A549 (cell line): ENCODE data around the gene CBLN4. TPM values are rescaled to one million over a fixed set of nuclear protein-coding genes. Genes with fewer than 3 reads are reported as not detected.

ENCODE experiments used
- ATAC-seq, 2 experiments: fragments of 200-7000 bp in 1 of 2; fragments of >200 bp in 1 of 2; cut with Nextera tagmentation in 1 of 2; cut with Tn5 transposase in 1 of 2; 3 replicates each; pipeline versions ENCODE4 v1.8.0 to v1.9.1; 2018 to 2020; ENCODE audit warnings: mild to moderate bottlenecking in 1 of 2, moderate library complexity in 1 of 2
- CTCF ChIA-PET: fragments of 300-600 bp; sonication (Branson Sonifier 250); formaldehyde crosslinking; extraction: SDS; loops from one replicate; lab custom pipeline; 2021; ENCODE audit warnings: antibody characterized with exemption, inconsistent platforms; lab: Yijun Ruan, JAX
- POLR2A ChIA-PET: fragments of 350-600 bp; formaldehyde crosslinking; extraction: SDS; loops from one replicate; lab custom pipeline; 2021; ENCODE audit warnings: antibody characterized with exemption, inconsistent platforms; lab: Yijun Ruan, JAX
- DNase-seq, 2 experiments: peaks; one replicate each; pipeline versions ENCODE4 v3.0.0 to v3.0.0-alpha.2; 2011 to 2016; ENCODE audit warnings: low read depth in 1 of 2, low spot score in 1 of 2
- FAIRE-seq: peaks from 2 replicates; lab custom pipeline; 2011; peaks lifted over from hg19 to GRCh38; lab: Jason Lieb, UNC
- H3K27ac ChIP-seq, 2 experiments: fragments of >200 bp; sonication (Bioruptor Twin); formaldehyde crosslinking; 3 replicates each; pipeline ENCODE4 v1.5.1; 2016 to 2017
- H3K4me1 ChIP-seq: fragments of >200 bp; sonication (Bioruptor Twin); formaldehyde crosslinking; 3 replicates; pipeline ENCODE4 v1.6.1; 2016
- H3K4me2 ChIP-seq: fragments of >200 bp; sonication (Bioruptor Twin); formaldehyde crosslinking; 3 replicates; pipeline ENCODE4 v1.6.1; 2016
- H3K4me3 ChIP-seq: fragments of >200 bp; sonication (Bioruptor Twin); formaldehyde crosslinking; 3 replicates; pipeline ENCODE4 v1.5.1; 2016
- H3K9me3 ChIP-seq: fragments of >200 bp; sonication (Bioruptor Twin); formaldehyde crosslinking; 3 replicates; pipeline ENCODE4 v1.6.1; 2016
- CBX2 ChIP-seq: fragments of 200-600 bp; sonication (generic); IDR thresholded peaks from 2 replicates; pipeline ENCODE4 v1.6.1; 2016; ENCODE audit warnings: low read depth, mild to moderate bottlenecking, borderline replicate concordance
- CBX8 ChIP-seq: fragments of 200-600 bp; sonication (generic); IDR thresholded peaks from 2 replicates; pipeline ENCODE4 v1.6.1; 2016
- CTCF ChIP-seq: fragments of >200 bp; sonication (Bioruptor Twin); formaldehyde crosslinking; IDR thresholded peaks from 3 replicates; pipeline ENCODE4 v1.5.1; 2016
- E2F6 ChIP-seq: IDR thresholded peaks from 2 replicates; pipeline ENCODE4 v1.6.1; 2012; ENCODE audit warnings: low read depth, borderline replicate concordance
- FOSB ChIP-seq: fragments of 250-450 bp; sonication (Bioruptor Pico); IDR thresholded peaks from 2 replicates; pipeline ENCODE4 v1.5.0; 2020; ENCODE audit warnings: mild to moderate bottlenecking, moderate library complexity
- FOSL2 ChIP-seq, 2 experiments: fragments of 450-650 bp in 1 of 2; fragments of >200 bp in 1 of 2; sonication (Bioruptor Twin) in 1 of 2; formaldehyde crosslinking; IDR thresholded peaks; 2 replicates each; pipeline versions ENCODE4 v1.5.0 to v1.6.1; 2016 to 2020; ENCODE audit warnings: mild to moderate bottlenecking in 1 of 2, moderate library complexity in 1 of 2
- HOXA7 ChIP-seq: fragments of 250-450 bp; sonication (Bioruptor Pico); IDR thresholded peaks from 2 replicates; pipeline ENCODE4 v1.5.0; 2020; ENCODE audit warnings: mild to moderate bottlenecking, moderate library complexity
- HOXB13 ChIP-seq: fragments of 250-450 bp; sonication (Bioruptor Pico); IDR thresholded peaks from 2 replicates; pipeline ENCODE4 v1.5.0; 2020; ENCODE audit warnings: low read depth, mild to moderate bottlenecking, moderate library complexity
- HOXB5 ChIP-seq: fragments of 250-450 bp; sonication (Bioruptor Pico); IDR thresholded peaks from 2 replicates; pipeline ENCODE4 v1.5.0; 2020; ENCODE audit warnings: mild to moderate bottlenecking, moderate library complexity
- MAFK ChIP-seq: fragments of 450-650 bp; IDR thresholded peaks from 2 replicates; pipeline ENCODE4 v1.6.1; 2014; ENCODE audit not compliant: partially characterized antibody
- NFE2L2 ChIP-seq: fragments of 150-350 bp; conservative IDR thresholded peaks from 2 replicates; pipeline ENCODE4 v1.6.1; 2014; ENCODE audit warnings: low read length
- NPAS2 ChIP-seq: fragments of 250-450 bp; sonication (Bioruptor Pico); IDR thresholded peaks from 2 replicates; pipeline ENCODE4 v1.8.0; 2022; ENCODE audit warnings: mild to moderate bottlenecking, moderate library complexity, borderline replicate concordance
- RCOR1 ChIP-seq: fragments of 150-350 bp; IDR thresholded peaks from 2 replicates; pipeline ENCODE4 v1.6.1; 2014; ENCODE audit warnings: antibody characterized with exemption, low read length, low read depth
- REST ChIP-seq: fragments of 200-600 bp; sonication (generic); IDR thresholded peaks from 2 replicates; pipeline ENCODE4 v1.6.1; 2016; ENCODE audit warnings: antibody characterized with exemption, mild to moderate bottlenecking, moderate library complexity
- TFCP2L1 ChIP-seq: fragments of 250-450 bp; sonication (Bioruptor Pico); IDR thresholded peaks from 2 replicates; pipeline ENCODE4 v1.5.0; 2021; ENCODE audit warnings: mild to moderate bottlenecking
- TP53 ChIP-seq: fragments of 250-450 bp; sonication (Bioruptor Pico); IDR thresholded peaks from 2 replicates; pipeline ENCODE4 v1.5.0; 2021; ENCODE audit warnings: mild to moderate bottlenecking, moderate library complexity
- ZC3H11A ChIP-seq: fragments of 450-650 bp; IDR thresholded peaks from 2 replicates; pipeline ENCODE4 v1.6.1; 2014; ENCODE audit warnings: antibody characterized with exemption, mild to moderate bottlenecking
- WGBS: methylation state at CpG from one replicate; pipeline ENCODE4 v1.1.6; 2017; ENCODE audit errors: missing lambda C conversion rate; 5-methylcytosine and 5-hydroxymethylcytosine counted together
- polyA plus RNA-seq, 4 experiments: library from polyadenylated mRNA; depleted of rRNA in 3 of 4; stranded (reverse); fragments of >200 nt; fragmentation: RNase III in 1 of 4; extraction: RNeasy Plus Mini Kit Qiagen cat#74134 plus additional on column Dnase treatment in 1 of 4; gene quantifications; 2 replicates in 3 of 4; 3 replicates in 1 of 4; pipeline ENCODE4 v1.2.3, GENCODE V29; 2011 to 2017
- TF ChIP-seq, protein P1 (sequence below): fragments of 250-450 bp; sonication (Bioruptor Pico); IDR thresholded peaks from 2 replicates; pipeline ENCODE4 v1.5.0; 2020; ENCODE audit warnings: low read depth, mild to moderate bottlenecking, moderate library complexity
- TF ChIP-seq, protein P2 (sequence below): IDR thresholded peaks from 2 replicates; pipeline ENCODE4 v1.6.1; 2012
- TF ChIP-seq, protein P3 (sequence below): fragments of >200 bp; sonication (Bioruptor Twin); formaldehyde crosslinking; IDR thresholded peaks from 2 replicates; pipeline ENCODE4 v1.6.1; 2016
- TF ChIP-seq, protein P4 (sequence below): fragments of 450-650 bp; IDR thresholded peaks from 2 replicates; pipeline ENCODE4 v1.6.1; 2014; ENCODE audit warnings: antibody characterized with exemption

The CBLN4 gene
- polyA plus RNA-seq, 2 of the 4 experiments (the other 2 are of a cell fraction), result not detected

DNA sequence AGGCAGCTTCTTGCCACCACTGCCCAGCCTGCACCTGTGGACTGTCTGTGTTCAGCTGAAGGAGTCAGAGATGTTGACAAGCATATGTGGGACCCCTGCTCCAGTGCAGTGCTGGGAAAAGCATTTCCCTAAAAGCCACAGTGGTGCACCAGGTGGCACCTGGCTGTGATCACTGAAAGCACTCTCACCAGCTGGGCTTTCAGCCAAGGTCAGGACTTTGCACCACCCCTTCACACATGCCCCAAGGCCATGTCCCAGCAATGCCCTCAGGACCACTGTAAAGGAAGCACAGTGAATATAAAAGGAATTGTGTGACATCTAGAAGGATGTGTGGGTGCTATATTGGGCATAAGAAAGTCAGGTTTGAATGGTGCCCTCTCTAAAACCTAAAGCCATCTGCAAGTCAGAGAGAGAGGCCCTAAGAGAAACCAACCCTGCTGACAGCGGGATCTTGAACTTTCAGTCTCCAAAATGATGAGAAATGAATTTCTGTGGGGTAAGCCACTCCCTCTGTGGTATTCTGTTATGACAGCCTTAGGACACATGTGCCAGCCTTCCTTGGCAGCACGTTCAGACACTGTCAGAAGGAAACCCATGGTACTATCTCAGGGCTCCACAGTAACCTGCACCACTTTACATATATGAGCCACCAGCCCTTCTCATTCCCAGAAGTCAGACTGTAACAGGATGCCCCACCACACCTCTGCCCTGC, 30.7 kb downstream of the CBLN4 start:
- 0% methylated on average over 2 of the region's 2 CpGs for WGBS
- no peaks in the 10 kb centered on the region for H3K4me1 ChIP-seq
- POLR2A ChIA-PET, result no interaction called here
- H3K4me2 ChIP-seq, result no peak overlapping the region
- CTCF ChIA-PET, result interaction anchor here (1.0 kb wide), 1 partner anchor 11 kb away, joined by 3 read pairs; no protein-coding TSS in a partner anchor
- H3K4me3 ChIP-seq, result no peak overlapping the region
- no peak for TF ChIP-seq CBX2
- TF ChIP-seq, protein P1, sequence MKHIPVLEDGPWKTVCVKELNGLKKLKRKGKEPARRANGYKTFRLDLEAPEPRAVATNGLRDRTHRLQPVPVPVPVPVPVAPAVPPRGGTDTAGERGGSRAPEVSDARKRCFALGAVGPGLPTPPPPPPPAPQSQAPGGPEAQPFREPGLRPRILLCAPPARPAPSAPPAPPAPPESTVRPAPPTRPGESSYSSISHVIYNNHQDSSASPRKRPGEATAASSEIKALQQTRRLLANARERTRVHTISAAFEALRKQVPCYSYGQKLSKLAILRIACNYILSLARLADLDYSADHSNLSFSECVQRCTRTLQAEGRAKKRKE (CRISPR knock-in tag), result no peak
- TF ChIP-seq ZC3H11A, result no peak
- TF ChIP-seq, all 56 proteins: peak for 0
- DNase-seq (no peak), ATAC-seq (no peak), FAIRE-seq (no peak)
- no peaks in the 10 kb centered on the region; the same call in 1 of the 3 replicates for H3K9me3 ChIP-seq
- H3K27ac ChIP-seq, result no peak overlapping the region

GRCh38 chr20:55964790-55965189, 40.5 kb downstream of the CBLN4 start:
- ChIA-PET POLR2A (no interaction called here), CTCF (no interaction called here)
- DNase-seq (no peak), ATAC-seq (no peak), FAIRE-seq (no peak)
- H3K27ac ChIP-seq, result no peak overlapping the region
- 0% methylated on average over 1 of the region's 1 CpG for WGBS
- no peak overlapping the region for H3K4me2 ChIP-seq
- 0 out of 3 replicates have a peak, but pooled peaks cover 3% of the 10 kb centered on the region for H3K9me3 ChIP-seq
- TF ChIP-seq TFCP2L1 (CRISPR knock-in tag), result no peak
- TF ChIP-seq, protein P2, sequence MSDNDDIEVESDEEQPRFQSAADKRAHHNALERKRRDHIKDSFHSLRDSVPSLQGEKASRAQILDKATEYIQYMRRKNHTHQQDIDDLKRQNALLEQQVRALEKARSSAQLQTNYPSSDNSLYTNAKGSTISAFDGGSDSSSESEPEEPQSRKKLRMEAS, result no peak
- TF ChIP-seq FOSB (CRISPR knock-in tag), result no peak
- no peak for TF ChIP-seq HOXB5 (CRISPR knock-in tag)
- no peak for TF ChIP-seq NPAS2
- TF ChIP-seq, protein P3, sequence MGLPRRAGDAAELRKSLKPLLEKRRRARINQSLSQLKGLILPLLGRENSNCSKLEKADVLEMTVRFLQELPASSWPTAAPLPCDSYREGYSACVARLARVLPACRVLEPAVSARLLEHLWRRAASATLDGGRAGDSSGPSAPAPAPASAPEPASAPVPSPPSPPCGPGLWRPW, result no peak
- no peak for TF ChIP-seq RCOR1
- TF ChIP-seq FOSL2 (IDR thresholded peaks at IDR 0.05), result no peak
- TF ChIP-seq FOSL2 (CRISPR knock-in tag; IDR thresholded peaks at IDR 0.05), result no peak
- TF ChIP-seq CTCF, result no peak
- no peak for TF ChIP-seq E2F6
- no peaks in the 10 kb centered on the region for H3K4me1 ChIP-seq
- H3K4me3 ChIP-seq, result no peak overlapping the region

- WGBS, result 3% methylated on average over 5 of the region's 5 CpGs
- CTCF ChIA-PET, result no interaction called here
- ATAC-seq (no peak), FAIRE-seq (no peak), DNase-seq (no peak)
- no peak overlapping the region for H3K4me2 ChIP-seq
- H3K9me3 ChIP-seq, result 0 out of 3 replicates have a peak, but pooled peaks cover 3% of the 10 kb centered on the region
- no peak overlapping the region for H3K4me3 ChIP-seq
- no peak overlapping the region for H3K27ac ChIP-seq
- H3K4me1 ChIP-seq, result no peaks in the 10 kb centered on the region
- POLR2A ChIA-PET, result no interaction called here
- no peak for TF ChIP-seq HOXB13 (CRISPR knock-in tag)
- no peak for TF ChIP-seq TP53
- TF ChIP-seq MAFK, result no peak
- TF ChIP-seq, protein P4, sequence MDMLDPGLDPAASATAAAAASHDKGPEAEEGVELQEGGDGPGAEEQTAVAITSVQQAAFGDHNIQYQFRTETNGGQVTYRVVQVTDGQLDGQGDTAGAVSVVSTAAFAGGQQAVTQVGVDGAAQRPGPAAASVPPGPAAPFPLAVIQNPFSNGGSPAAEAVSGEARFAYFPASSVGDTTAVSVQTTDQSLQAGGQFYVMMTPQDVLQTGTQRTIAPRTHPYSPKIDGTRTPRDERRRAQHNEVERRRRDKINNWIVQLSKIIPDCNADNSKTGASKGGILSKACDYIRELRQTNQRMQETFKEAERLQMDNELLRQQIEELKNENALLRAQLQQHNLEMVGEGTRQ, result no peak
- TF ChIP-seq, protein P3, result no peak
- no peak for TF ChIP-seq NFE2L2
- TF ChIP-seq REST, result no peak
- TF ChIP-seq HOXB5 (CRISPR knock-in tag), result no peak
- TF ChIP-seq CBX8, result no peak
- TF ChIP-seq NPAS2, result no peak
- no peak for TF ChIP-seq HOXA7 (CRISPR knock-in tag)
Measured at GRCh38 chr20:55961376-55962330, 43.7 kb downstream of the CBLN4 start.
